Esophagus (tissue), 2 donors: ENCODE data around the gene SHD. TPM values are rescaled to one million over a fixed set of nuclear protein-coding genes. Genes with fewer than 3 reads are reported as not detected.

Experiments
- H3K27ac ChIP-seq, 2 donors: one replicate each; pipeline ENCODE4 v1.5.1; 2013; ENCODE audit warnings: low read depth in 2 of 2, mild to moderate bottlenecking in 2 of 2, inconsistent platforms in 1 of 2, low read length in 1 of 2, moderate library complexity in 1 of 2
- H3K27me3 ChIP-seq, 2 donors: one replicate each; pipeline ENCODE4 v1.6.1; 2013; ENCODE audit warnings: low read length in 2 of 2, control low read depth in 1 of 2, mild to moderate bottlenecking in 1 of 2; ENCODE audit not compliant: insufficient read depth in 2 of 2, control insufficient read depth in 1 of 2
- H3K36me3 ChIP-seq, 2 donors: one replicate each; pipeline ENCODE4 v1.6.1; 2013; ENCODE audit warnings: low read length in 1 of 2; ENCODE audit not compliant: control insufficient read depth in 2 of 2, insufficient read depth in 2 of 2
- H3K4me1 ChIP-seq, 2 donors: one replicate each; pipeline ENCODE4 v1.6.1; 2013; ENCODE audit warnings: low read length in 1 of 2; ENCODE audit not compliant: control insufficient read depth in 2 of 2, insufficient read depth in 2 of 2
- H3K4me3 ChIP-seq, 2 donors: one replicate each; pipeline ENCODE4 v1.5.1; 2013; ENCODE audit warnings: low read length in 2 of 2, mild to moderate bottlenecking in 2 of 2, low read depth in 1 of 2, moderate library complexity in 1 of 2
- H3K9me3 ChIP-seq, 2 donors: one replicate each; pipeline ENCODE4 v1.6.1; 2013; ENCODE audit warnings: mild to moderate bottlenecking in 2 of 2, low read depth in 1 of 2, low read length in 1 of 2, moderate library complexity in 1 of 2; ENCODE audit not compliant: control insufficient read depth in 2 of 2, insufficient read depth in 1 of 2
- WGBS, 2 donors: extraction: QIAGEN DNeasy Blood & Tissue Kit; methylation state at CpG; one replicate each; pipeline ENCODE4 v1.1.7; 2013; 5-methylcytosine and 5-hydroxymethylcytosine counted together
- polyA plus RNA-seq, 2 donors: library from polyadenylated mRNA; stranded (reverse); fragments of 200-250 nt; gene quantifications; one replicate each; pipeline ENCODE4 v1.2.3, GENCODE V29; 2013
- donor health status: healthy with polysubstance abuse.
- donor health status: Bipolar disorder and iron deficiency.

SHD gene
- polyA plus RNA-seq, 2 donors = 0.04 TPM; not detected in 1

- Histone ChIP-seq H3K9me3 (no peaks in the 10 kb centered on the region), H3K27me3 (no peaks in the 10 kb centered on the region), H3K27ac (no peak overlapping the region), H3K4me1 (no peaks in the 10 kb centered on the region), H3K4me3 (no peak overlapping the region), H3K36me3 (no peaks in the 10 kb centered on the region)
- WGBS, 2 donors = 41 to 48% methylated on average over 14 of the region's 14 CpGs
Observed at GRCh38 chr19:4295972-4296771, 17.1 kb downstream of the SHD start.

GRCh38 chr19:4297901-4298809 lies 19.1 kb downstream of the SHD start:
- Histone ChIP-seq H3K27me3 (no peaks in the 10 kb centered on the region), H3K9me3 (no peaks in the 10 kb centered on the region), H3K27ac (no peak overlapping the region), H3K4me3 (no peak overlapping the region), H3K4me1 (no peaks in the 10 kb centered on the region), H3K36me3 (no peaks in the 10 kb centered on the region)
- 70 to 79% methylated on average over 27 of the region's 27 CpGs for WGBS, 2 donors

- Histone ChIP-seq H3K4me1 (no peaks in the 10 kb centered on the region), H3K36me3 (no peaks in the 10 kb centered on the region), H3K27ac (no peak overlapping the region), H3K9me3 (no peaks in the 10 kb centered on the region), H3K4me3 (no peak overlapping the region), H3K27me3 (no peaks in the 10 kb centered on the region)
- 76 to 81% methylated on average over 8 of the region's 8 CpGs for WGBS, 2 donors
Observed at GRCh38 chr19:4298810-4299550, 19.9 kb downstream of the SHD start.

- Histone ChIP-seq H3K4me1 (no peaks in the 10 kb centered on the region), H3K9me3 (no peaks in the 10 kb centered on the region), H3K4me3 (no peak overlapping the region), H3K27ac (no peak overlapping the region), H3K36me3 (no peaks in the 10 kb centered on the region), H3K27me3 (no peaks in the 10 kb centered on the region)
- WGBS, 2 donors = 90 to 92% methylated on average over 3 of the region's 3 CpGs
Observed at GRCh38 chr19:4300589-4300988, 21.5 kb downstream of the SHD start.

GRCh38 chr19:4301590-4302242 lies 22.6 kb downstream of the SHD start:
- Histone ChIP-seq H3K4me1 (no peaks in the 10 kb centered on the region), H3K4me3 (no peak overlapping the region), H3K27ac (no peak overlapping the region), H3K36me3 (no peaks in the 10 kb centered on the region), H3K27me3 (no peaks in the 10 kb centered on the region), H3K9me3 (no peaks in the 10 kb centered on the region)
- WGBS, 2 donors = 60 to 61% methylated on average over 13 of the region's 13 CpGs

- H3K4me3 ChIP-seq = no peak within 1 kb of the TSS
- H3K9me3 ChIP-seq = no peaks in the 10 kb centered on the region
- no peak within 1 kb of the TSS for H3K27ac ChIP-seq
- H3K27me3 ChIP-seq = no peaks in the 10 kb centered on the region
- WGBS, 2 donors = 57 to 59% methylated on average over 7 to 8 of the region's 8 CpGs
- H3K36me3 ChIP-seq = no peaks in the 10 kb centered on the region
- H3K4me1 ChIP-seq = no peaks in the 10 kb centered on the region
Observed at GRCh38 chr19:4302243-4302640, 23.2 kb downstream of the SHD start, which contains the start of gene TMIGD2. TMIGD2 (minus strand) TSS chr19:4302389; CDS start chr19:4302385, 4 bp downstream.

GRCh38 chr19:4303819-4304537 lies 24.9 kb downstream of the SHD start:
- Histone ChIP-seq H3K4me1 (no peaks in the 10 kb centered on the region), H3K36me3 (no peaks in the 10 kb centered on the region), H3K27ac (no peak overlapping the region), H3K9me3 (no peaks in the 10 kb centered on the region), H3K4me3 (no peak overlapping the region), H3K27me3 (no peaks in the 10 kb centered on the region)
- 45 to 47% methylated on average over 18 of the region's 18 CpGs for WGBS, 2 donors

- H3K27me3 ChIP-seq = no peaks in the 10 kb centered on the region
- H3K36me3 ChIP-seq = no peaks in the 10 kb centered on the region
- 5 to 6% methylated on average over 36 to 63 of the region's 63 CpGs for WGBS, 2 donors
- H3K9me3 ChIP-seq = no peaks in the 10 kb centered on the region
- H3K27ac ChIP-seq = no peak within 1 kb of the TSS
- H3K4me3 ChIP-seq = no peak within 1 kb of the TSS
- no peaks in the 10 kb centered on the region for H3K4me1 ChIP-seq
Observed at GRCh38 chr19:4304538-4305256, 25.6 kb downstream of the SHD start, which contains the start of gene FSD1. FSD1 (plus strand) TSS chr19:4304598; CDS start chr19:4304747, 149 bp downstream.
